ENCODE results near the gene COL20A1. TPM values are rescaled to one million over a fixed set of nuclear protein-coding genes. Genes with fewer than 3 reads are reported as not detected.

COL20A1 gene
- total RNA-seq, 1 donor from 2014 or later: 5.0 TPM

DNA sequence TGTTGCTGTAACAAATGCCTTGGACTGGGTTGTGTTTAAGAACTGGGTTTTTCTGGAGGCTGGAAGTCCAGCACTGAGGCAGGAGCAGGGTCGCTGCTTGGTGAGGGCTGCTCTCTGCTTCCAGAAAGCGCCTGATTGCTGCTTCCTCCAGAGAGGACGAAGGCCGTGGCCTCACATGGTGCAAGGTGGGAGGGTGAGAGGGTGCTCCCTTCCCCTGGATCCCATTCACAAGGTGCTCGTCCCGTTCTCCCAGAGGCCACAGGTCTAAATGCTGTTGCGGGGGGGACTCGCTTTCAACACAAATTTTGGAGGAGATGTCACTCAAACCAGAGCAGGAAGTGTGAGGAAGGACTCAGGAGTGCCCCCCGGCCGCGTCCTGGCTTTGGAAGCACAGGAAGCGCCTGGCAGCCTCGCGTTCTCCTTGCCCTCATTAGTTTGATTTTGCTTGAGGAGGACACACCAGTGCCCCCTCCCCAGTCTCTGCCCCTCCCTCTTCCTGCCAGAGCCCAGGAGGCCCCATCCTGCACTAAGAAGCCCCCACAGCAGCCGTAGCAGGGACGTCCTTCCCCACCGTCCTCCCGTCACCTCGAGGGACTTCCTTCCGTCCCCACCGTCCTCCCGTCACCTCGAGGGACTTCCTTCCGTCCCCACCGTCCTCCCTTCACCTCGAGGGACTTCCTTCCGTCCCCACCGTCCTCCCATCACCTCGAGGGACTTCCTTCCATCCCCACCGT is 31.0 kb upstream of the COL20A1 start:
- Mint-ChIP-seq H3K27me3 (ENCODE audit: low read depth, unreplicated experiment) (no peaks in the 10 kb centered on the region), H3K4me1 (ENCODE audit: low read depth, unreplicated experiment) (peaks cover 25% of the 10 kb centered on the region), H3K4me3 (ENCODE audit: unreplicated experiment) (no peak overlapping the region), H3K36me3 (ENCODE audit: low read depth, unreplicated experiment) (peaks cover 18% of the 10 kb centered on the region), H3K9me3 (ENCODE audit: unreplicated experiment) (peaks cover 10% of the 10 kb centered on the region), H3K27ac (ENCODE audit: unreplicated experiment) (no peak overlapping the region)
- FAIRE-seq (no peak), DNase-seq (ENCODE audit: low read depth) (no peak)
- H3K79me2 ChIP-seq (ENCODE audit: insufficient read depth, low read length): no peaks in the 10 kb centered on the region
- TF ChIP-seq EZH2 (IDR thresholded peaks at IDR 0.05; ENCODE audit: insufficient read depth, low read length): peak; percentile 57
- TF ChIP-seq, protein P1, sequence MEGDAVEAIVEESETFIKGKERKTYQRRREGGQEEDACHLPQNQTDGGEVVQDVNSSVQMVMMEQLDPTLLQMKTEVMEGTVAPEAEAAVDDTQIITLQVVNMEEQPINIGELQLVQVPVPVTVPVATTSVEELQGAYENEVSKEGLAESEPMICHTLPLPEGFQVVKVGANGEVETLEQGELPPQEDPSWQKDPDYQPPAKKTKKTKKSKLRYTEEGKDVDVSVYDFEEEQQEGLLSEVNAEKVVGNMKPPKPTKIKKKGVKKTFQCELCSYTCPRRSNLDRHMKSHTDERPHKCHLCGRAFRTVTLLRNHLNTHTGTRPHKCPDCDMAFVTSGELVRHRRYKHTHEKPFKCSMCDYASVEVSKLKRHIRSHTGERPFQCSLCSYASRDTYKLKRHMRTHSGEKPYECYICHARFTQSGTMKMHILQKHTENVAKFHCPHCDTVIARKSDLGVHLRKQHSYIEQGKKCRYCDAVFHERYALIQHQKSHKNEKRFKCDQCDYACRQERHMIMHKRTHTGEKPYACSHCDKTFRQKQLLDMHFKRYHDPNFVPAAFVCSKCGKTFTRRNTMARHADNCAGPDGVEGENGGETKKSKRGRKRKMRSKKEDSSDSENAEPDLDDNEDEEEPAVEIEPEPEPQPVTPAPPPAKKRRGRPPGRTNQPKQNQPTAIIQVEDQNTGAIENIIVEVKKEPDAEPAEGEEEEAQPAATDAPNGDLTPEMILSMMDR (IDR thresholded peaks at IDR 0.05; ENCODE audit: insufficient read depth, low read depth, low read length): no peak
- H3K9me3 ChIP-seq (ENCODE audit: insufficient read depth, low read depth, low read length): no peaks in the 10 kb centered on the region
- no peaks in the 10 kb centered on the region for H3K36me3 ChIP-seq (ENCODE audit: insufficient read depth, low read length)
- no peak overlapping the region for H3K4me2 ChIP-seq (ENCODE audit: low read length)
- peaks cover 11% of the 10 kb centered on the region for H3K4me1 ChIP-seq (ENCODE audit: insufficient read depth, low read length)
- no peaks in the 10 kb centered on the region for H4K20me1 ChIP-seq (ENCODE audit: insufficient read depth, low read length)
- H3K27me3 ChIP-seq (ENCODE audit: insufficient read depth, low read length): peaks cover 5% of the 10 kb centered on the region
- no peak overlapping the region for H2AFZ ChIP-seq (ENCODE audit: low read depth, low read length)
- no peak overlapping the region for H3K27ac ChIP-seq (ENCODE audit: low read depth, low read length)
- H3K4me3 ChIP-seq (ENCODE audit: insufficient read depth, low read depth, low read length): no peak overlapping the region
- no peak overlapping the region for H3K9ac ChIP-seq (ENCODE audit: low read length)

DNA sequence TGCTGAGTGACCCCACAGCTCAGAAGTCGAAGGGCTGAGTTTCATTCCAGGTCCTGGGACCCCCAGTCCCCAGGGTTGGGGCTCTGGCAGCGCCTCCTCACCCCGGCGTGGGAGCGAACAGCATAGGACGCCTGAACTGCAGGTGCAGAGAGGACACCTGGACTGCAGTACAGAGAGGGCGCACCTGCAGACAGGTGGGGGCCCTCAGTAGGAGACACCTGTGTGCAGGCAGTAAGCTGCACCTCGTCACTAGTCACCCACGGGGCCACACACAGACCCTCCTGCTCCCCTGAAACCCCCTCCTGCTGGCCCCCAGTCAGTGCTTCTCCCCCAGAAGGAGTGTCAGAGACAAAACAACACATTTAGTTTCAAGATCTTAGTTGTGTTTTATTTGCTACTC is 30.1 kb upstream of the COL20A1 start:
- Histone ChIP-seq H3K27me3 (ENCODE audit: insufficient read depth, low read length) (peaks cover 3% of the 10 kb centered on the region), H3K4me3 (ENCODE audit: insufficient read depth, low read depth, low read length) (no peak overlapping the region), H3K79me2 (ENCODE audit: insufficient read depth, low read length) (no peaks in the 10 kb centered on the region), H3K9ac (ENCODE audit: low read length) (no peak overlapping the region), H3K4me2 (ENCODE audit: low read length) (no peak overlapping the region), H4K20me1 (ENCODE audit: insufficient read depth, low read length) (no peaks in the 10 kb centered on the region), H2AFZ (ENCODE audit: low read depth, low read length) (no peak overlapping the region), H3K27ac (ENCODE audit: low read depth, low read length) (no peak overlapping the region), H3K36me3 (ENCODE audit: insufficient read depth, low read length) (no peaks in the 10 kb centered on the region), H3K4me1 (ENCODE audit: insufficient read depth, low read length) (peaks cover 11% of the 10 kb centered on the region), H3K9me3 (ENCODE audit: insufficient read depth, low read depth, low read length) (no peaks in the 10 kb centered on the region)
- Mint-ChIP-seq H3K27ac (ENCODE audit: unreplicated experiment) (no peak overlapping the region), H3K4me3 (ENCODE audit: unreplicated experiment) (peak overlapping the region; percentile 45), H3K36me3 (ENCODE audit: low read depth, unreplicated experiment) (peaks cover 10% of the 10 kb centered on the region), H3K27me3 (ENCODE audit: low read depth, unreplicated experiment) (no peaks in the 10 kb centered on the region), H3K4me1 (ENCODE audit: low read depth, unreplicated experiment) (peaks cover 21% of the 10 kb centered on the region), H3K9me3 (ENCODE audit: unreplicated experiment) (peaks cover 3% of the 10 kb centered on the region)
- TF ChIP-seq, protein P1 (IDR thresholded peaks at IDR 0.05; ENCODE audit: insufficient read depth, low read depth, low read length): no peak
- no peak for TF ChIP-seq EZH2 (IDR thresholded peaks at IDR 0.05; ENCODE audit: insufficient read depth, low read length)
- DNase-seq (ENCODE audit: low read depth) (no peak), FAIRE-seq (no peak)

DNA sequence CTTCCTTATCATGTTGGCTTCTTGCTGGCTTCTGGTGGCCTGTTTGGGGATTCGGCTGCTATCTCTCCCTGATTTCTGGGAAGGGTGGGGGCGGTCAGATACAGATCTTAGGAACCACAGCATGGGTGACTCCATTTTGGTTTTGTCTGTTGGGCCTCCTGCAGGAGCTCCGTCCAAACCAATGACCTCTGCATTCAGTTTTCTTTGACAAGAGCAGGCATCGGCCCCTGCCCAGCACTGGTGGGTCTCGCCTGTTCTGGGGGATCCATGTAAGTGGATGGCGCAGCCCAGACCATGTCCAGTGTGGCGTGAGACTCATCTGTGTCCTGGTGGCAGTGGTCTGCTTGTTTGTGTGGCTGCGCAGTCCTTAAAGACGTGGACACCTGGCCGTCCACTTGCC is 29.0 kb upstream of the COL20A1 start:
- H3K27me3 Mint-ChIP-seq (ENCODE audit: low read depth, unreplicated experiment): no peaks in the 10 kb centered on the region
- no peak for FAIRE-seq
- no peaks in the 10 kb centered on the region for H3K27me3 ChIP-seq (ENCODE audit: insufficient read depth, low read length)

More for the DNA sequence above, 29.0 kb upstream of the COL20A1 start:
- H2AFZ ChIP-seq (ENCODE audit: low read depth, low read length): no peak overlapping the region
- no peaks in the 10 kb centered on the region for H3K9me3 ChIP-seq (ENCODE audit: insufficient read depth, low read depth, low read length)
- no peak overlapping the region for H3K4me2 ChIP-seq (ENCODE audit: low read length)
- H3K4me3 ChIP-seq (ENCODE audit: insufficient read depth, low read depth, low read length): no peak overlapping the region
- Mint-ChIP-seq H3K36me3 (ENCODE audit: low read depth, unreplicated experiment) (peaks cover 4% of the 10 kb centered on the region), H3K9me3 (ENCODE audit: unreplicated experiment) (peaks cover 3% of the 10 kb centered on the region), H3K27ac (ENCODE audit: unreplicated experiment) (no peak overlapping the region), H3K4me3 (ENCODE audit: unreplicated experiment) (no peak overlapping the region), H3K4me1 (ENCODE audit: low read depth, unreplicated experiment) (peaks cover 32% of the 10 kb centered on the region)
- no peak for DNase-seq (ENCODE audit: low read depth)
- peaks cover 11% of the 10 kb centered on the region for H3K4me1 ChIP-seq (ENCODE audit: insufficient read depth, low read length)
- TF ChIP-seq, protein P1 (IDR thresholded peaks at IDR 0.05; ENCODE audit: insufficient read depth, low read depth, low read length): no peak
- no peak for TF ChIP-seq EZH2 (IDR thresholded peaks at IDR 0.05; ENCODE audit: insufficient read depth, low read length)
- no peak overlapping the region for H3K9ac ChIP-seq (ENCODE audit: low read length)
- no peak overlapping the region for H3K27ac ChIP-seq (ENCODE audit: low read depth, low read length)
- no peaks in the 10 kb centered on the region for H3K36me3 ChIP-seq (ENCODE audit: insufficient read depth, low read length)
- H4K20me1 ChIP-seq (ENCODE audit: insufficient read depth, low read length): no peaks in the 10 kb centered on the region
- no peaks in the 10 kb centered on the region for H3K79me2 ChIP-seq (ENCODE audit: insufficient read depth, low read length)
